ENCODE results near the gene BCAN. TPM values are rescaled to one million over a fixed set of nuclear protein-coding genes. Genes with fewer than 3 reads are reported as not detected.
"Not testable (repeated sequence)": the region's sequence is repeated elsewhere in the genome, so short reads cannot be mapped to it uniquely, and the experiment has no call there.

Gene BCAN
- total RNA-seq, 1 experiment from 2014 or later = 3.6 TPM

DNA sequence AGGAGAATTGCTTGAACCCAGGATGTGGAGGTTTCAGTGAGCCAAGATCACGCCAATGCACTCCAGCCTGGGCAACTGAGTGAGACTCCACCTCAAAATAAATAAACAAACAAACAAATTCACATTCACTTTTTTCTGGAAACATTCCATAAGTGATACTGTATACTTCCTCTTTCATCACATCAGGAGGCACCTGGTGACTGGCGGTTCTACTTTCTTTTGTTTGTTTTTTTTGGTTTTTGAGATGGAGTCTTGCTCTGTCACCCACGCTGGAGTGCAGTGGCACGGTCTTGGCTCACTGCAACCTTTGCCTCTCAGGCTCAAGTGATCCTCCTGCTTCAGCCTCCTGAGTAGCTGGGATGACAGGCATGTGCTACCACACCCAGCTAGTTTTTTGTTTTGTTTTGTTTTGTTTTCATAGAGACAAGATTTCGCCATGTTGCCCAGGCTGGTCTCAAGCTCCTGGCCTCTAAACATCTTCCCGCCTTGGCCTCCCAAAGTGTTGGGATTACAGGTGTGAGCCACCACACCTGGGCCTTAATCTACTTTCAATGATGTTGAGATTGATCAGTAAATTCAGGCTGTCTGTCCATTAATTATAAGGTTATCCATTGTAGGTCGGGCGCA is 12.0 kb upstream of the BCAN start:
- DNase-seq (ENCODE audit: low spot score) (no peak), ATAC-seq (no peak)
- TF ChIP-seq GTF2I (CRISPR knock-in tag; conservative IDR thresholded peaks at IDR 0.05) (no peak), NR1H2 (CRISPR knock-in tag; IDR thresholded peaks at IDR 0.05) (no peak), JAZF1 (CRISPR knock-in tag; IDR thresholded peaks at IDR 0.05) (no peak), ZNF396 (CRISPR knock-in tag; IDR thresholded peaks at IDR 0.05; ENCODE audit: borderline replicate concordance) (no peak), HMGXB4 (CRISPR knock-in tag; IDR thresholded peaks at IDR 0.05) (no peak), ZNF416 (CRISPR knock-in tag; IDR thresholded peaks at IDR 0.05) (no peak), NFE2L1 (CRISPR knock-in tag; IDR thresholded peaks at IDR 0.05) (no peak), SOX15 (CRISPR knock-in tag; IDR thresholded peaks at IDR 0.05) (no peak), EMX1 (CRISPR knock-in tag; IDR thresholded peaks at IDR 0.05) (no peak), SMAD3 (CRISPR knock-in tag; IDR thresholded peaks at IDR 0.05; ENCODE audit: borderline replicate concordance) (no peak), ZNF671 (CRISPR knock-in tag; IDR thresholded peaks at IDR 0.05) (no peak), IRF2 (CRISPR knock-in tag; IDR thresholded peaks at IDR 0.05; ENCODE audit: borderline replicate concordance, low read depth) (no peak), ZMAT4 (CRISPR knock-in tag; IDR thresholded peaks at IDR 0.05) (no peak), NR2C2 (CRISPR knock-in tag; IDR thresholded peaks at IDR 0.05) (no peak), MXD4 (CRISPR knock-in tag; IDR thresholded peaks at IDR 0.05; ENCODE audit: borderline replicate concordance) (no peak), ETV6 (CRISPR knock-in tag; IDR thresholded peaks at IDR 0.05) (no peak)
- TF ChIP-seq, protein P1, sequence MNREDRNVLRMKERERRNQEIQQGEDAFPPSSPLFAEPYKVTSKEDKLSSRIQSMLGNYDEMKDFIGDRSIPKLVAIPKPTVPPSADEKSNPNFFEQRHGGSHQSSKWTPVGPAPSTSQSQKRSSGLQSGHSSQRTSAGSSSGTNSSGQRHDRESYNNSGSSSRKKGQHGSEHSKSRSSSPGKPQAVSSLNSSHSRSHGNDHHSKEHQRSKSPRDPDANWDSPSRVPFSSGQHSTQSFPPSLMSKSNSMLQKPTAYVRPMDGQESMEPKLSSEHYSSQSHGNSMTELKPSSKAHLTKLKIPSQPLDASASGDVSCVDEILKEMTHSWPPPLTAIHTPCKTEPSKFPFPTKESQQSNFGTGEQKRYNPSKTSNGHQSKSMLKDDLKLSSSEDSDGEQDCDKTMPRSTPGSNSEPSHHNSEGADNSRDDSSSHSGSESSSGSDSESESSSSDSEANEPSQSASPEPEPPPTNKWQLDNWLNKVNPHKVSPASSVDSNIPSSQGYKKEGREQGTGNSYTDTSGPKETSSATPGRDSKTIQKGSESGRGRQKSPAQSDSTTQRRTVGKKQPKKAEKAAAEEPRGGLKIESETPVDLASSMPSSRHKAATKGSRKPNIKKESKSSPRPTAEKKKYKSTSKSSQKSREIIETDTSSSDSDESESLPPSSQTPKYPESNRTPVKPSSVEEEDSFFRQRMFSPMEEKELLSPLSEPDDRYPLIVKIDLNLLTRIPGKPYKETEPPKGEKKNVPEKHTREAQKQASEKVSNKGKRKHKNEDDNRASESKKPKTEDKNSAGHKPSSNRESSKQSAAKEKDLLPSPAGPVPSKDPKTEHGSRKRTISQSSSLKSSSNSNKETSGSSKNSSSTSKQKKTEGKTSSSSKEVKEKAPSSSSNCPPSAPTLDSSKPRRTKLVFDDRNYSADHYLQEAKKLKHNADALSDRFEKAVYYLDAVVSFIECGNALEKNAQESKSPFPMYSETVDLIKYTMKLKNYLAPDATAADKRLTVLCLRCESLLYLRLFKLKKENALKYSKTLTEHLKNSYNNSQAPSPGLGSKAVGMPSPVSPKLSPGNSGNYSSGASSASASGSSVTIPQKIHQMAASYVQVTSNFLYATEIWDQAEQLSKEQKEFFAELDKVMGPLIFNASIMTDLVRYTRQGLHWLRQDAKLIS (CRISPR knock-in tag; IDR thresholded peaks at IDR 0.05; ENCODE audit: borderline replicate concordance) = no peak
- TF ChIP-seq, protein P2, sequence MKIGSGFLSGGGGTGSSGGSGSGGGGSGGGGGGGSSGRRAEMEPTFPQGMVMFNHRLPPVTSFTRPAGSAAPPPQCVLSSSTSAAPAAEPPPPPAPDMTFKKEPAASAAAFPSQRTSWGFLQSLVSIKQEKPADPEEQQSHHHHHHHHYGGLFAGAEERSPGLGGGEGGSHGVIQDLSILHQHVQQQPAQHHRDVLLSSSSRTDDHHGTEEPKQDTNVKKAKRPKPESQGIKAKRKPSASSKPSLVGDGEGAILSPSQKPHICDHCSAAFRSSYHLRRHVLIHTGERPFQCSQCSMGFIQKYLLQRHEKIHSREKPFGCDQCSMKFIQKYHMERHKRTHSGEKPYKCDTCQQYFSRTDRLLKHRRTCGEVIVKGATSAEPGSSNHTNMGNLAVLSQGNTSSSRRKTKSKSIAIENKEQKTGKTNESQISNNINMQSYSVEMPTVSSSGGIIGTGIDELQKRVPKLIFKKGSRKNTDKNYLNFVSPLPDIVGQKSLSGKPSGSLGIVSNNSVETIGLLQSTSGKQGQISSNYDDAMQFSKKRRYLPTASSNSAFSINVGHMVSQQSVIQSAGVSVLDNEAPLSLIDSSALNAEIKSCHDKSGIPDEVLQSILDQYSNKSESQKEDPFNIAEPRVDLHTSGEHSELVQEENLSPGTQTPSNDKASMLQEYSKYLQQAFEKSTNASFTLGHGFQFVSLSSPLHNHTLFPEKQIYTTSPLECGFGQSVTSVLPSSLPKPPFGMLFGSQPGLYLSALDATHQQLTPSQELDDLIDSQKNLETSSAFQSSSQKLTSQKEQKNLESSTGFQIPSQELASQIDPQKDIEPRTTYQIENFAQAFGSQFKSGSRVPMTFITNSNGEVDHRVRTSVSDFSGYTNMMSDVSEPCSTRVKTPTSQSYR (CRISPR knock-in tag; IDR thresholded peaks at IDR 0.05) = no peak
- TF ChIP-seq, protein P3, sequence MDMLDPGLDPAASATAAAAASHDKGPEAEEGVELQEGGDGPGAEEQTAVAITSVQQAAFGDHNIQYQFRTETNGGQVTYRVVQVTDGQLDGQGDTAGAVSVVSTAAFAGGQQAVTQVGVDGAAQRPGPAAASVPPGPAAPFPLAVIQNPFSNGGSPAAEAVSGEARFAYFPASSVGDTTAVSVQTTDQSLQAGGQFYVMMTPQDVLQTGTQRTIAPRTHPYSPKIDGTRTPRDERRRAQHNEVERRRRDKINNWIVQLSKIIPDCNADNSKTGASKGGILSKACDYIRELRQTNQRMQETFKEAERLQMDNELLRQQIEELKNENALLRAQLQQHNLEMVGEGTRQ (CRISPR knock-in tag; IDR thresholded peaks at IDR 0.05) = no peak
- TF ChIP-seq, protein P4, sequence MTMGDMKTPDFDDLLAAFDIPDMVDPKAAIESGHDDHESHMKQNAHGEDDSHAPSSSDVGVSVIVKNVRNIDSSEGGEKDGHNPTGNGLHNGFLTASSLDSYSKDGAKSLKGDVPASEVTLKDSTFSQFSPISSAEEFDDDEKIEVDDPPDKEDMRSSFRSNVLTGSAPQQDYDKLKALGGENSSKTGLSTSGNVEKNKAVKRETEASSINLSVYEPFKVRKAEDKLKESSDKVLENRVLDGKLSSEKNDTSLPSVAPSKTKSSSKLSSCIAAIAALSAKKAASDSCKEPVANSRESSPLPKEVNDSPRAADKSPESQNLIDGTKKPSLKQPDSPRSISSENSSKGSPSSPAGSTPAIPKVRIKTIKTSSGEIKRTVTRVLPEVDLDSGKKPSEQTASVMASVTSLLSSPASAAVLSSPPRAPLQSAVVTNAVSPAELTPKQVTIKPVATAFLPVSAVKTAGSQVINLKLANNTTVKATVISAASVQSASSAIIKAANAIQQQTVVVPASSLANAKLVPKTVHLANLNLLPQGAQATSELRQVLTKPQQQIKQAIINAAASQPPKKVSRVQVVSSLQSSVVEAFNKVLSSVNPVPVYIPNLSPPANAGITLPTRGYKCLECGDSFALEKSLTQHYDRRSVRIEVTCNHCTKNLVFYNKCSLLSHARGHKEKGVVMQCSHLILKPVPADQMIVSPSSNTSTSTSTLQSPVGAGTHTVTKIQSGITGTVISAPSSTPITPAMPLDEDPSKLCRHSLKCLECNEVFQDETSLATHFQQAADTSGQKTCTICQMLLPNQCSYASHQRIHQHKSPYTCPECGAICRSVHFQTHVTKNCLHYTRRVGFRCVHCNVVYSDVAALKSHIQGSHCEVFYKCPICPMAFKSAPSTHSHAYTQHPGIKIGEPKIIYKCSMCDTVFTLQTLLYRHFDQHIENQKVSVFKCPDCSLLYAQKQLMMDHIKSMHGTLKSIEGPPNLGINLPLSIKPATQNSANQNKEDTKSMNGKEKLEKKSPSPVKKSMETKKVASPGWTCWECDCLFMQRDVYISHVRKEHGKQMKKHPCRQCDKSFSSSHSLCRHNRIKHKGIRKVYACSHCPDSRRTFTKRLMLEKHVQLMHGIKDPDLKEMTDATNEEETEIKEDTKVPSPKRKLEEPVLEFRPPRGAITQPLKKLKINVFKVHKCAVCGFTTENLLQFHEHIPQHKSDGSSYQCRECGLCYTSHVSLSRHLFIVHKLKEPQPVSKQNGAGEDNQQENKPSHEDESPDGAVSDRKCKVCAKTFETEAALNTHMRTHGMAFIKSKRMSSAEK (CRISPR knock-in tag; IDR thresholded peaks at IDR 0.05; ENCODE audit: borderline replicate concordance) = no peak
- Mint-ChIP-seq H3K9me3 (no peaks in the 10 kb centered on the region), H3K27ac (no peak overlapping the region), H3K4me3 (no peak overlapping the region), H3K27me3 (ENCODE audit: low read depth) (peaks cover 54% of the 10 kb centered on the region), H3K4me1 (peaks cover 9% of the 10 kb centered on the region), H3K36me3 (no peaks in the 10 kb centered on the region)
- POLR2A ChIA-PET = no interaction called here
- CTCF ChIA-PET = interaction anchor here (1.0 to 13.2 kb wide), 7 partner anchors 10 to 59 kb away, joined by 5 to 365 read pairs (median 9); partner anchors contain the start of genes BCAN, HAPLN2 and NES

- POLR2A ChIA-PET; DNase-seq (ENCODE audit: low spot score); H3K4me3 Mint-ChIP-seq; ATAC-seq; H3K9me3 Mint-ChIP-seq; H3K4me1 Mint-ChIP-seq; H3K36me3 Mint-ChIP-seq; H3K27ac Mint-ChIP-seq: not testable (repeated sequence)
- H3K27me3 Mint-ChIP-seq (ENCODE audit: low read depth) = peaks cover 47% of the 10 kb centered on the region
- CTCF ChIA-PET = interaction anchor here (0.6 to 13.2 kb wide), 18 partner anchors 8 to 282 kb away, joined by 3 to 365 read pairs (median 4); partner anchors contain the start of genes BCAN, HAPLN2, HDGF and NES
These were observed 10.8 kb upstream of the BCAN start for GRCh38 chr1:156631152-156631551.
